H1 (cell line): ENCODE data around the gene RPS6KA6. TPM values are rescaled to one million over a fixed set of nuclear protein-coding genes. Genes with fewer than 3 reads are reported as not detected.

Experiments
- CTCF ChIA-PET: fragments of 300-600 bp; sonication (Branson Sonifier 250); formaldehyde crosslinking; loops from one replicate; lab custom pipeline; 2021; ENCODE audit not compliant: partially characterized antibody; lab: Charles Lee
- POLR2A ChIA-PET: fragments of 300-600 bp; sonication (Branson Sonifier 250); formaldehyde crosslinking; loops from one replicate; lab custom pipeline; 2021; ENCODE audit warnings: inconsistent platforms; ENCODE audit not compliant: partially characterized antibody; lab: Charles Lee
- DNase-seq, 2 experiments: peaks; one replicate each; pipeline versions ENCODE4 v3.0.0 to v3.0.0-alpha.2; 2010 to 2022; ENCODE audit warnings: low spot score in 2 of 2, low read depth in 1 of 2, mixed read lengths in 1 of 2
- FAIRE-seq: peaks from 2 replicates; lab custom pipeline; 2011; peaks lifted over from hg19 to GRCh38; lab: Jason Lieb, UNC
- H2AFZ ChIP-seq: 2 replicates; pipeline ENCODE4 v1.8.1; 2012; ENCODE audit warnings: low read length, inconsistent platforms
- H2AK5ac ChIP-seq: 2 replicates; pipeline ENCODE4 v1.6.1; 2013; ENCODE audit warnings: low read depth, low read length
- H2BK120ac ChIP-seq: replicated peaks from 2 replicates; pipeline ENCODE3; 2013; ENCODE audit warnings: low read depth, low read length, inconsistent platforms
- H2BK12ac ChIP-seq: 2 replicates; pipeline ENCODE4 v1.6.1; 2013; ENCODE audit warnings: low read depth, low read length
- H2BK15ac ChIP-seq: 2 replicates; pipeline ENCODE4 v1.6.1; 2013; ENCODE audit warnings: low read length
- H2BK20ac ChIP-seq: 2 replicates; pipeline ENCODE4 v1.6.1; 2013; ENCODE audit warnings: low read length
- H2BK5ac ChIP-seq: 2 replicates; pipeline ENCODE4 v1.6.1; 2013; ENCODE audit warnings: low read depth, low read length
- H3K14ac ChIP-seq: 2 replicates; pipeline ENCODE4 v1.6.1; 2013; ENCODE audit warnings: inconsistent platforms; ENCODE audit not compliant: insufficient read length
- H3K18ac ChIP-seq: 2 replicates; pipeline ENCODE4 v1.6.1; 2013; ENCODE audit warnings: low read length; ENCODE audit errors: extremely low read depth
- H3K23ac ChIP-seq: 2 replicates; pipeline ENCODE4 v1.6.1; 2013; ENCODE audit warnings: inconsistent platforms; ENCODE audit not compliant: insufficient read length
- H3K23me2 ChIP-seq: 2 replicates; pipeline ENCODE4 v1.6.1; 2013; ENCODE audit warnings: low read depth, low read length
- H3K27ac ChIP-seq: 2 replicates; pipeline ENCODE4 v1.6.1; 2011; ENCODE audit warnings: low read depth, low read length, inconsistent platforms
- H3K27me3 ChIP-seq, 4 experiments: replicated peaks in 1 of 4; 1 replicate in 1 of 4; 2 replicates in 3 of 4; pipeline versions ENCODE4 v1.6.1 to v1.8.1; 2011 to 2013; ENCODE audit warnings: low read length in 3 of 4, mild to moderate bottlenecking in 3 of 4, inconsistent platforms in 2 of 4, mixed read lengths in 2 of 4, moderate library complexity in 1 of 4; ENCODE audit not compliant: control insufficient read depth in 3 of 4, insufficient read depth in 3 of 4; ENCODE audit errors: extremely low read depth in 1 of 4
- H3K36me3 ChIP-seq, 4 experiments: 2 replicates each; pipeline versions ENCODE4 v1.6.1 to v1.8.1; 2011 to 2013; ENCODE audit warnings: mild to moderate bottlenecking in 4 of 4, low read length in 3 of 4, moderate library complexity in 2 of 4, control low read depth in 1 of 4, inconsistent platforms in 1 of 4; ENCODE audit not compliant: insufficient read depth in 4 of 4, control insufficient read depth in 2 of 4
- H3K4ac ChIP-seq: replicated peaks from 2 replicates; pipeline ENCODE3; 2013; ENCODE audit warnings: low read length, low read depth, mixed read lengths, inconsistent platforms; ENCODE audit not compliant: insufficient read length
- H3K4me1 ChIP-seq, 4 experiments: replicated peaks in 1 of 4; 1 replicate in 1 of 4; 2 replicates in 3 of 4; pipeline versions ENCODE4 v1.6.1 to v1.8.1; 2011 to 2013; ENCODE audit warnings: low read length in 3 of 4, inconsistent platforms in 2 of 4, mixed read lengths in 1 of 4; ENCODE audit not compliant: insufficient read depth in 4 of 4, control insufficient read depth in 3 of 4
- H3K4me2 ChIP-seq, 2 experiments: 2 replicates each; pipeline versions ENCODE4 v1.6.1 to v1.8.1; 2011 to 2013; ENCODE audit warnings: low read depth in 2 of 2, low read length in 2 of 2, control low read depth in 1 of 2, inconsistent platforms in 1 of 2, mild to moderate bottlenecking in 1 of 2; ENCODE audit not compliant: insufficient read depth in 1 of 2
- H3K4me3 ChIP-seq, 4 experiments: fragments of 200-600, 300-600 bp in 1 of 4; sonication (generic), shearing (Covaris generic), sonication (Bioruptor Twin) in 1 of 4; 2 replicates each; pipeline versions ENCODE4 v1.5.1 to v1.8.1; 2011 to 2016; ENCODE audit warnings: low read length in 4 of 4, low read depth in 3 of 4, control low read depth in 2 of 4, inconsistent platforms in 2 of 4, mild to moderate bottlenecking in 2 of 4, mixed read lengths in 1 of 4, moderate library complexity in 1 of 4; ENCODE audit not compliant: insufficient read depth in 2 of 4; ENCODE audit errors: extremely low read depth in 1 of 4
- H3K56ac ChIP-seq: replicated peaks from 2 replicates; pipeline ENCODE3; 2013; ENCODE audit warnings: low read depth, mild to moderate bottlenecking, mixed read lengths, low read length, inconsistent platforms; ENCODE audit not compliant: insufficient read length
- H3K79me1 ChIP-seq: 2 replicates; pipeline ENCODE4 v1.6.1; 2013; ENCODE audit warnings: low read depth, low read length, control low read depth
- H3K79me2 ChIP-seq, 2 experiments: 2 replicates each; pipeline versions ENCODE4 v1.6.1 to v1.8.1; 2012 to 2013; ENCODE audit warnings: low read length in 2 of 2, mild to moderate bottlenecking in 2 of 2, inconsistent platforms in 1 of 2; ENCODE audit not compliant: insufficient read depth in 2 of 2, control insufficient read depth in 1 of 2
- H3K9ac ChIP-seq, 4 experiments: replicated peaks in 1 of 4; 1 replicate in 1 of 4; 2 replicates in 3 of 4; pipeline versions ENCODE4 v1.6.1 to v1.8.1; 2011 to 2013; ENCODE audit warnings: low read depth in 3 of 4, low read length in 3 of 4, control low read depth in 2 of 4, mild to moderate bottlenecking in 2 of 4, moderate library complexity in 2 of 4, inconsistent platforms in 1 of 4; ENCODE audit errors: extremely low read depth in 1 of 4
- H3K9me3 ChIP-seq, 2 experiments: 2 replicates each; pipeline versions ENCODE4 v1.6.1 to v1.8.1; 2012 to 2013; ENCODE audit warnings: mild to moderate bottlenecking in 2 of 2, moderate library complexity in 2 of 2, control low read depth in 1 of 2, inconsistent platforms in 1 of 2, low read depth in 1 of 2, low read length in 1 of 2, mixed read lengths in 1 of 2; ENCODE audit not compliant: insufficient read depth in 2 of 2
- H4K20me1 ChIP-seq, 2 experiments: replicated peaks in 1 of 2; 2 replicates each; pipeline versions ENCODE3 to v1.8.1; 2011 to 2013; ENCODE audit warnings: inconsistent platforms in 2 of 2, low read length in 2 of 2, mild to moderate bottlenecking in 1 of 2; ENCODE audit not compliant: insufficient read depth in 2 of 2, control insufficient read depth in 1 of 2
- H4K5ac ChIP-seq: 2 replicates; pipeline ENCODE4 v1.6.1; 2013; ENCODE audit warnings: low read length, low read depth, mixed read lengths, inconsistent platforms; ENCODE audit not compliant: insufficient read length
- H4K8ac ChIP-seq: 2 replicates; pipeline ENCODE4 v1.8.0; 2013; ENCODE audit warnings: mild to moderate bottlenecking, moderate library complexity, low read length, inconsistent platforms; ENCODE audit not compliant: insufficient read depth; ENCODE audit errors: extremely low read depth
- H4K91ac ChIP-seq: replicated peaks from 2 replicates; pipeline ENCODE3; 2013; ENCODE audit warnings: low read length, mixed read lengths, inconsistent platforms; ENCODE audit not compliant: insufficient read length
- ATF3 ChIP-seq: IDR thresholded peaks from 2 replicates; pipeline ENCODE4 v1.6.1; 2011; ENCODE audit warnings: low read depth, mild to moderate bottlenecking, low read length; ENCODE audit not compliant: insufficient read depth
- BACH1 ChIP-seq: IDR thresholded peaks from 2 replicates; pipeline ENCODE4 v1.6.1; 2012; ENCODE audit warnings: low read length, improper control_type of control experiment
- CBX5 ChIP-seq: fragments of 300-800, 300-1000 bp; sonication (generic); IDR thresholded peaks from 2 replicates; pipeline ENCODE4 v1.7.1; 2016; ENCODE audit warnings: antibody characterized with exemption, low read length, low read depth
- CTCF ChIP-seq, 3 experiments: IDR thresholded peaks; 1 replicate in 2 of 3; 2 replicates in 1 of 3; pipeline versions ENCODE4 v1.5.1 to v1.6.1; 2011; ENCODE audit warnings: low read length in 3 of 3, mild to moderate bottlenecking in 3 of 3, inconsistent platforms in 2 of 3, low read depth in 1 of 3, moderate library complexity in 1 of 3; ENCODE audit not compliant: insufficient read depth in 1 of 3; ENCODE audit errors: control extremely low read depth in 1 of 3
- E2F6 ChIP-seq: IDR thresholded peaks from 2 replicates; pipeline ENCODE4 v1.6.1; 2012; ENCODE audit warnings: inconsistent platforms
- FOSL1 ChIP-seq: IDR thresholded peaks from 2 replicates; pipeline ENCODE4 v1.6.1; 2011; ENCODE audit warnings: mild to moderate bottlenecking, low read depth, low read length, moderate library complexity; ENCODE audit not compliant: insufficient read depth
- JUN ChIP-seq: IDR thresholded peaks from 2 replicates; pipeline ENCODE4 v1.6.1; 2011; ENCODE audit warnings: low read depth, mild to moderate bottlenecking, improper control_type of control experiment, low read length
- MAFK ChIP-seq: IDR thresholded peaks from 2 replicates; pipeline ENCODE4 v1.6.1; 2012; ENCODE audit warnings: low read depth, mild to moderate bottlenecking, improper control_type of control experiment, low read length
- POLR2A ChIP-seq, 2 experiments: IDR thresholded peaks; 1 replicate in 1 of 2; 2 replicates in 1 of 2; pipeline ENCODE4 v1.6.1; 2011; ENCODE audit warnings: low read depth in 2 of 2, low read length in 2 of 2, mild to moderate bottlenecking in 2 of 2; ENCODE audit errors: control extremely low read depth in 1 of 2
- SIX5 ChIP-seq: IDR thresholded peaks from 2 replicates; pipeline ENCODE4 v1.6.1; 2011; ENCODE audit warnings: mild to moderate bottlenecking, low read depth, low read length
- SP2 ChIP-seq: IDR thresholded peaks from 2 replicates; pipeline ENCODE4 v1.6.1; 2012; ENCODE audit warnings: mild to moderate bottlenecking, low read length, inconsistent platforms
- TAF1 ChIP-seq: IDR thresholded peaks from 2 replicates; pipeline ENCODE4 v1.6.1; 2011; ENCODE audit warnings: mild to moderate bottlenecking, low read depth, low read length
- WGBS, 2 experiments: shearing (Covaris generic) in 1 of 2; methylation state at CpG; one replicate each; pipeline versions ENCODE4 v1.1.6 to v1.1.7; 2013 to 2015; ENCODE audit warnings: low lambda C conversion rate in 2 of 2, mixed read lengths in 2 of 2, inconsistent platforms in 1 of 2, low coverage in 1 of 2, missing lambda C conversion rate in 1 of 2; ENCODE audit not compliant: insufficient replicate concordance in 2 of 2, insufficient coverage in 1 of 2, insufficient read length in 1 of 2; ENCODE audit errors: extremely low coverage in 1 of 2, missing lambda C conversion rate in 1 of 2; 5-methylcytosine and 5-hydroxymethylcytosine counted together
- polyA plus RNA-seq, 7 experiments: library from polyadenylated mRNA; depleted of rRNA in 3 of 7; stranded (reverse) in 5 of 7; unstranded in 2 of 7; fragments of >200 nt in 5 of 7; fragments of 200-250 nt in 2 of 7; gene quantifications; 1 replicate in 5 of 7; 2 replicates in 1 of 7; 4 replicates in 1 of 7; pipeline versions ENCODE4 v1.2.1 to v1.2.3, GENCODE V29; 2011 to 2013; ENCODE audit warnings: missing spikeins in 2 of 7, mixed read lengths in 2 of 7
- total RNA-seq: library from RNA; stranded (reverse); fragmentation: NEBNext Ultra II Directional; extraction: Animal tissue kit (Norgen Biotek cat#: 25700); gene quantifications from 2 replicates; pipeline ENCODE4 v1.2.1, GENCODE V29; 2021

Gene RPS6KA6
- total and polyA plus RNA-seq, 2 of the 8 experiments (the other 6 are each of a cell fraction or from before 2014, with no cell fraction given): 3.5 to 14.6 TPM

GRCh38 chrX:84174348-84174747 is 13.7 kb downstream of the RPS6KA6 start:
- no peak overlapping the region for H3K56ac ChIP-seq
- H3K27me3 ChIP-seq: no peaks in the 10 kb centered on the region
- H2AK5ac ChIP-seq: no peak overlapping the region
- no peak overlapping the region for H4K5ac ChIP-seq
- no peaks in the 10 kb centered on the region for H3K79me2 ChIP-seq
- POLR2A ChIA-PET: no interaction called here
- no peak overlapping the region for H3K18ac ChIP-seq
- no peaks in the 10 kb centered on the region for H4K20me1 ChIP-seq
- no peak overlapping the region for H4K91ac ChIP-seq
- DNase-seq: no peak
- no peaks in the 10 kb centered on the region for H3K36me3 ChIP-seq
- CTCF ChIA-PET: no interaction called here
- no peak overlapping the region for H3K27ac ChIP-seq
- 96% methylated on average over 2 of the region's 2 CpGs; no CpG with 5 or more reads in 1 of the 2 experiments for whole genome bisulfite sequencing, 2 experiments
- no peaks in the 10 kb centered on the region for H3K23me2 ChIP-seq
- H3K4me1 ChIP-seq: no peaks in the 10 kb centered on the region
- H3K79me1 ChIP-seq: no peaks in the 10 kb centered on the region
- H2BK120ac ChIP-seq: no peak overlapping the region
- no peak overlapping the region for H2BK15ac ChIP-seq
- H3K14ac ChIP-seq: no peak overlapping the region
- no peak overlapping the region for H2BK12ac ChIP-seq
- H3K4me2 ChIP-seq: no peak overlapping the region
- no peak overlapping the region for H3K9ac ChIP-seq
- no peak overlapping the region for H2BK20ac ChIP-seq
- no peaks in the 10 kb centered on the region for H3K9me3 ChIP-seq
- H2AFZ ChIP-seq: no peak overlapping the region
- H3K23ac ChIP-seq: no peak overlapping the region
- no peak overlapping the region for H3K4me3 ChIP-seq
- no peak overlapping the region for H4K8ac ChIP-seq
- no peak overlapping the region for H3K4ac ChIP-seq
- H2BK5ac ChIP-seq: no peak overlapping the region
- no peak for FAIRE-seq
- TF ChIP-seq CBX5 (no peak), FOSL1 (no peak), BACH1 (no peak), E2F6 (no peak), SIX5 (no peak), TAF1 (no peak), JUN (no peak), MAFK (no peak), POLR2A (IDR thresholded peaks at IDR 0.05; ENCODE audit: control extremely low read depth in 1 of 2, low read depth in 2 of 2, low read length in 2 of 2) (no peak), CTCF (IDR thresholded peaks at IDR 0.05; ENCODE audit: control extremely low read depth in 1 of 3, insufficient read depth in 1 of 3, low read depth in 1 of 3, low read length in 3 of 3) (no peak), ATF3 (no peak), SP2 (no peak)
